Erythroblast (primary cell): ENCODE data around the gene DNMT3L.

ENCODE experiments used
- GATA1 ChIP-seq: IDR thresholded peaks from 2 replicates; pipeline ENCODE4 v1.6.1; 2011; ENCODE audit warnings: low read depth, mild to moderate bottlenecking, control low read depth, low read length, moderate library complexity
- POLR2A ChIP-seq: IDR thresholded peaks from 2 replicates; pipeline ENCODE4 v1.6.1; 2011; ENCODE audit warnings: mild to moderate bottlenecking, low read length

GRCh38 chr21:44291936-44292811 lies 30.5 kb upstream of the DNMT3L start:
- TF ChIP-seq POLR2A (no peak), GATA1 (no peak)
